Limb (tissue), 2 donors: ENCODE data around the gene CYP1B1.
A peak's percentile ranks its signal among the peaks of the same experiment; 100 is the strongest.
"Not testable (repeated sequence)": the region's sequence is repeated elsewhere in the genome, so short reads cannot be mapped to it uniquely, and the experiment has no call there.

Experiments used
- DNase-seq, 2 donors: peaks; one replicate each; pipeline ENCODE4 v3.0.0-alpha.2; 2016; ENCODE audit errors: extremely low spot score in 2 of 2

Gene CYP1B1

DNA sequence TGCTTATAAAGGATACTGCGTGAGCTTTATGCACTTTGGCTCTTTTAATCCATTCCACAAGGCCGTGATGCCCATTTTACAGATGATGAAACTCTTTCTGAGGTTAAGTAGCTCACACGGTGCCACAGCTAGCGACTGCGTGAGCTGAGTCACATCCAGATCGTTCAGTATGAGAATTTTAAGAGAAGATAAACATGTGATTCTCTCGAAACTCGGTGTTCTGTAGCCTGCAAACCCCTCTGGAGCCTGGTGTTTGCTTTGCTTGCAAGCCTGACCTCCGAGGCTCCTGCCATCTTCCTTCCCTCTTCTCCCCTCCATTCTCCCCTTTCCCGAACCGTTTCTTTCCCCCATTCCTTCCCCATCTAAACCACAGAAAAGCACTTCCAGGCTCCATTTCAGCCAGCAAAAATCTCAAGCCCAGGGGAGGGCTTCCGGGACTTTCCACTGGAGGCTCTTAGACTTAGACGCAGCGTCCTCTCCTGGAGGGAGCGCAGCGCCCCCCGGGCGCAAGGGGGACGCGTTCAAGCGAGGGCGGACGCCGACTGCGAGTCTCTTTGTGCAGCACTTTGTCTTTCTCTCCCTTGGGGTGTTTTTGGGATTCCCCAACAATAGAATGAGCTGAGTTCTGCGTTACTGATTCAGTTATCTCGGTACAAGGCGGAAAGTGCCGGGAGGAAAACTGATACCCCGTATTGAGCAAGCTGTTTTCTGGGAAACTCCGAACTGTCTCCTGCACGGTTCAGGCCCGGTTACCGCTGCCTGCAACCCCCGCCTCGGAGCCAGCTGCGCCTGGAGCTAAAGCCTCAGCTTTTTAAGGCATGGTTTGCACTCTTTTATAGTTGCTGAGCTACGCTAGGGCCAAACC lies 38.0 kb downstream of the CYP1B1 start:
- DNase-seq: peak; percentile 40 to 58

GRCh38 chr2:38037325-38037724 lies 38.6 kb downstream of the CYP1B1 start:
- no peak for DNase-seq

DNA sequence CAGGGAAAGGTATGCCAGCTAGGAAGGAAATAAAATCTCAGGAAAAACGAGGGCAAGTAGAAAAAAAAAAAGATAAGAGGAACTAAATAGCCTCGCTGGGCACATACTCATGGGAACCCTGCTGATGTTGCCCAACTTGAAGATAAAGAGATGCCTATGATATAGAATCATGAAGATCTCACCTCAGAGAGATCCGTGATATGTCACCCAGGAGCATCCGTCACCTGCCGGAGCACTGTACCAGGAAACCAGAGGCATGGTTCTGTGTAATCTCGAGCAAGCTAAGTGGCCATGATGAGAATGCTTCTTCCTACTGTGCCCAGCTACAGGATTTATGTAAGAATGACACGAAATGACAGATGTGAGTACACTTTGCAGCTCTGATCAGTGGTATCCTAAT lies 40.0 kb downstream of the CYP1B1 start:
- no peak for DNase-seq

DNA sequence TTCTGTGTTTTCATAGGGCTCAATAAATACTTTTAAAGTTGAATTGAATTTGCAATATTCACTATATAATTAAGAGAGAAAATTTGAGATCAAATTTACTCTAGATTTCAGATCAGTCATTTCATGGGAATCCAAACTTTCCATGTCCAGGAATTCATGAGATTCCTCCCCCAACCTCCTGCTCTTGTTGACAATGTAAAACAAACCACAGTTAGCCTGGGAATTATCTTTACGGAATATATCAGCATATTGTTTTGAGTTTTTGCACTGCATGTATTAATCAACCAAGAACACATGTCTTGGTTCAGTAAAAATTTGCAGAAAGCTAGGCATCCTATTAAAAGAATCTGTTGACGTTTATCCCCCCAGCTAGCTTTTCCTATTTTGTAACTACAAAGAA lies 42.3 kb downstream of the CYP1B1 start:
- DNase-seq: no peak

DNA sequence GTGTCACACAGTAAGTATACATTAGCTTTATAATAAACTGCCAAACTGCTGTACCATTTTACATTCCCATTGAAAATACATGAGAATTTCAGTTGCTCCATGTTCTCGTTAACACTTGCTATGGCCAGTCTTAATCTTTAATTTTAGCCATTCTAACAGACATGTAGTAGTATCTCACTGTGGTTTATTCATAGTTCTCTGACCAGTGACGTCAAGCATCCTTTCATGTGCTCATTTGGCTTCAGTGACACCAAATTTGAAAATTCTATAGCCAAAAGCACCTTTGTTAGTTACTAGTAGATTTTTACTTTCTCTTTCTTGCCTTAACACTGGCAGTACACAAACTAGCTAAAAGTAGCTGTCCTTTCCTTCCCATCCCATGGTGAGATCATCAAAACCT lies 43.0 kb downstream of the CYP1B1 start:
- no peak for DNase-seq

GRCh38 chr2:38030635-38031355 lies 45.2 kb downstream of the CYP1B1 start:
- DNase-seq: no peak

DNA sequence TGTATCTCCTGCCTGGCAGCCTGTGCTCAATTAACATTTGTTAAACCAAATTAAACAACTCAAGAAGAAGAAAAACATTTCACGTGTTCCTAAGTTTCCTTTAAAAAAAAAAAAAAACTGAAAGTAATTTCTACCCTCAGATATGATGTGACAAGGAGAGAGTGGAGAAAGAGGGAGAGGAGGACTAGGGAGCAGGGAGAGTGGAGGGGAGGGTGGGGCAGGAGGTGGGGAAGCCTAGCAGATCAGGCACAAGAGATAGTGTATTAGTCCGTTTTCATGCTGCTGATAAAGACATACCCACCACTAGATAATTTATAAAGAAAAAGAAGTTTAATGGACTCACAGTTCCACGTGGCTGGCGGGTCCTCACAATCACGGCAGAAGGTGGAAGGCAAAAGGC lies 46.4 kb downstream of the CYP1B1 start:
- DNase-seq: no peak

DNA sequence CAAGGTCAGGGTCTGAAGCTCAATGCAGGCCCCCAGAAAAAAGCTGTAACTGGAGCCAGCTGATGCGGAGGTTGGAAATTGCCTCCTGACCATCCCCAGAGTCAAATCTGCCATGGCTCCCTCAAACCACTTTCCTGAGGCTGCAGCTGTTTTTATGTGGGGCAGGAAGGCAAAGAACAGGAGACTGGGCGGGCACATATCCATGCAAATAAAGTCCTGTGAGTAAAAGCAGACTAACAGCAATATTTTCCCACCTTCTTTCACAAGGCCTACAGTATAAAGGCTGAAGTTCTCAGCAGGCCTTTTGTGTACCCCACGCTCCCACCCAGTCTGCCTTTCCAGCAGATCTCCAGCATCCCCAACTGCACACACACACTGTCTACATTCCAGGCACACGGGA lies 47.1 kb downstream of the CYP1B1 start:
- no peak for DNase-seq

DNA sequence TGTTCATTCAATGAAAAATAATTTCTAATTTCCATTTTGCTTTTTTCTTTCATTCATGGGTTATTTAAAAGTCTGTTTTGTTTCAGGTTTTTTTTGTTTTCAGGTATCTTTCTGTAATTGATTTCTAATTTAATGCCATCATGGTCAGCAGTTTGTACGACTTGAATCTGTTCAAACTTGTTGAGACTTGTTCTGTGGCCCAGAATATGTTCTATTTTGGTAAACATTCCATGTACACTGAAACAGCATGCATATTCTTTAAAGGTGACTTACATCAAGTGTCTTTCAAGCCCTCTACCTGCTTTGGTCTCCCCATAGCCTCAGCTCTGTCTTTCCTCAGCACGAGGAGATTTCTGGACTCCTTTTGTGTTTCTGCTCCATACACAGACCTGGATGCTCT lies 49.1 kb downstream of the CYP1B1 start:
- no peak for DNase-seq

DNA sequence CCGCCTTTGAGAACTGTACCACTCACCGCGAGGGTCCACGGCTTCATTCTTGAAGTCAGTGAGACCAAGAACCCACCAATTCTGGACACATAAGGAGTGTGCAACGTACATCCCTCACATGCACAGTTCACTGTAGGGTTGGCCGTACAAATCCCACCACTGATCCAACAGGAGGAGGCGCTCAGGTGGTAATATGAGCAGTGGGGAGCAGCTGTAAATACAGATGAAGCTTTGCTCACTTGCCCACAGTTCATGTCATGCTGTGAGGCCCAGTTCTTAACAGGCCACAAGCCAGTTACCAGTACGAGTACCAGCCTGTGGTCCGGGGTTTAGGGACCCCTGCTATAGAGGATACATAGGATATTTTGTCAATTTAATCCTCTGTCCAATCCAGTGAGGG lies 54.4 kb downstream of the CYP1B1 start:
- DNase-seq: no peak

GRCh38 chr2:38020359-38021069 lies 55.4 kb downstream of the CYP1B1 start:
- not testable (repeated sequence) for DNase-seq

DNA sequence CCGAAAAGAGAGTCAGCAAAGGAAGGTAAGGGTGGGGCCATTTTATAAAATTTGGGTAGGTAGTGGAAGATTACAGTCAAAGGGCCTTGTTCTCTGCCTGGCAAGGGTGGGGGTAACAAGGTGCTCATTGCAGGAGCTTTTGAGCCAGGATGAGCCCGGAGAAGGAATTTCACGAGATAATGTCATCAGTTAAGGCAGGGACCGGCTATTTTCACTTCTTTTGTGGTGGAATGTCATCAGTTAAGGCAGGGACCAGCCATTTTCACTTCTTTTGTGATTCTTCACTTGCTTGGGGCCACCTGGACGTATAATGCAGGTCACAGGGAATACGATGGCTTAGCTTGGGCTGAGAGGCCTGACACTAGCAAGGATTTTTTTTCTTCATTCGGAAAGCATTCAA lies 58.1 kb downstream of the CYP1B1 start:
- no peak for DNase-seq
